Mesenchymal stem cell (in vitro differentiated cells and primary cell): ENCODE data around the gene TRAF6.

Experiments used
- DNase-seq: peaks from one replicate; pipeline ENCODE4 v3.0.0-alpha.2; 2013
- H2AFZ ChIP-seq: one replicate; pipeline ENCODE4 v1.6.1; 2013; ENCODE audit warnings: low read depth, mild to moderate bottlenecking, control low read depth, inconsistent platforms, low read length, moderate library complexity
- H2AK5ac ChIP-seq: 2 replicates; pipeline ENCODE4 v1.6.1; 2013; ENCODE audit warnings: low read length, moderate library complexity, mild to moderate bottlenecking, inconsistent platforms; ENCODE audit not compliant: severe bottlenecking
- H2BK120ac ChIP-seq: one replicate; pipeline ENCODE4 v1.6.1; 2013; ENCODE audit warnings: low read depth, mild to moderate bottlenecking, inconsistent platforms, low read length, moderate library complexity
- H2BK12ac ChIP-seq, 2 experiments: one replicate each; pipeline ENCODE4 v1.6.1; 2013; ENCODE audit warnings: inconsistent platforms in 2 of 2, low read length in 2 of 2, mild to moderate bottlenecking in 2 of 2, moderate library complexity in 2 of 2, control low read depth in 1 of 2
- H2BK15ac ChIP-seq: one replicate; pipeline ENCODE4 v1.6.1; 2013; ENCODE audit warnings: mild to moderate bottlenecking, low read depth, inconsistent platforms; ENCODE audit not compliant: poor library complexity, severe bottlenecking
- H2BK5ac ChIP-seq: 2 replicates; pipeline ENCODE4 v1.6.1; 2013; ENCODE audit warnings: low read depth, mild to moderate bottlenecking, low read length, control low read depth, inconsistent platforms; ENCODE audit not compliant: poor library complexity, severe bottlenecking
- H3K14ac ChIP-seq, 2 experiments: one replicate each; pipeline ENCODE4 v1.6.1; 2013; ENCODE audit warnings: inconsistent platforms in 2 of 2, low read length in 2 of 2, control low read depth in 1 of 2, mild to moderate bottlenecking in 1 of 2, moderate library complexity in 1 of 2
- H3K18ac ChIP-seq, 2 experiments: one replicate each; pipeline ENCODE4 v1.6.1; 2013; ENCODE audit warnings: inconsistent platforms in 2 of 2, low read length in 2 of 2, control low read depth in 1 of 2, low read depth in 1 of 2, mild to moderate bottlenecking in 1 of 2
- H3K23ac ChIP-seq, 2 experiments: one replicate each; pipeline ENCODE4 v1.6.1; 2013; ENCODE audit warnings: inconsistent platforms in 2 of 2, low read length in 2 of 2, mild to moderate bottlenecking in 2 of 2, moderate library complexity in 2 of 2, control low read depth in 1 of 2
- H3K27ac ChIP-seq: 2 replicates; pipeline ENCODE4 v1.5.1; 2013; ENCODE audit warnings: mild to moderate bottlenecking, moderate library complexity, low read length, control low read depth, inconsistent platforms; ENCODE audit not compliant: poor library complexity, severe bottlenecking
- H3K27me3 ChIP-seq, 2 experiments: 2 replicates each; pipeline versions ENCODE4 v1.6.1 to v1.7.0; 2013; ENCODE audit warnings: low read length in 2 of 2, mild to moderate bottlenecking in 2 of 2, moderate library complexity in 2 of 2, control low read depth in 1 of 2, inconsistent platforms in 1 of 2; ENCODE audit not compliant: control insufficient read depth in 1 of 2, insufficient read depth in 1 of 2
- H3K36me3 ChIP-seq, 2 experiments: 2 replicates each; pipeline versions ENCODE4 v1.6.1 to v1.7.0; 2013; ENCODE audit warnings: low read length in 2 of 2, control low read depth in 1 of 2, inconsistent platforms in 1 of 2, low read depth in 1 of 2, mild to moderate bottlenecking in 1 of 2; ENCODE audit not compliant: insufficient read depth in 2 of 2, control insufficient read depth in 1 of 2
- H3K4ac ChIP-seq, 2 experiments: one replicate each; pipeline ENCODE4 v1.6.1; 2013; ENCODE audit warnings: inconsistent platforms in 2 of 2, low read length in 2 of 2, mild to moderate bottlenecking in 2 of 2, moderate library complexity in 2 of 2, control low read depth in 1 of 2, low read depth in 1 of 2
- H3K4me1 ChIP-seq: 2 replicates; pipeline ENCODE4 v1.6.1; 2013; ENCODE audit warnings: low read depth, low read length, control low read depth; ENCODE audit not compliant: control insufficient read depth, insufficient read depth
- H3K4me2 ChIP-seq: 2 replicates; pipeline ENCODE4 v1.6.1; 2013; ENCODE audit warnings: low read length, mild to moderate bottlenecking, inconsistent platforms; ENCODE audit not compliant: poor library complexity, severe bottlenecking
- H3K4me3 ChIP-seq, 2 experiments: 2 replicates each; pipeline versions ENCODE4 v1.5.1 to v1.7.0; 2013; ENCODE audit warnings: low read length in 2 of 2, mild to moderate bottlenecking in 2 of 2, control low read depth in 1 of 2, low read depth in 1 of 2; ENCODE audit not compliant: insufficient read depth in 1 of 2
- H3K79me1 ChIP-seq: replicated peaks from 2 replicates; pipeline ENCODE4 v1.6.1; 2013; ENCODE audit warnings: mild to moderate bottlenecking, control low read depth, low read length, inconsistent platforms; ENCODE audit not compliant: poor library complexity, severe bottlenecking
- H3K9ac ChIP-seq: 2 replicates; pipeline ENCODE4 v1.7.0; 2013; ENCODE audit warnings: mild to moderate bottlenecking, low read length, moderate library complexity
- H3K9me3 ChIP-seq: 2 replicates; pipeline ENCODE4 v1.7.0; 2013; ENCODE audit warnings: mild to moderate bottlenecking, low read length; ENCODE audit not compliant: control insufficient read depth
- H4K8ac ChIP-seq: one replicate; pipeline ENCODE4 v1.6.1; 2013; ENCODE audit warnings: inconsistent platforms, mild to moderate bottlenecking, low read length, moderate library complexity
- H4K91ac ChIP-seq: one replicate; pipeline ENCODE4 v1.6.1; 2013; ENCODE audit warnings: mild to moderate bottlenecking, low read length, inconsistent platforms
- WGBS: methylation state at CpG from one replicate; pipeline ENCODE4 v1.1.7; 2013; ENCODE audit warnings: mixed read lengths; 5-methylcytosine and 5-hydroxymethylcytosine counted together

TRAF6 gene

DNA sequence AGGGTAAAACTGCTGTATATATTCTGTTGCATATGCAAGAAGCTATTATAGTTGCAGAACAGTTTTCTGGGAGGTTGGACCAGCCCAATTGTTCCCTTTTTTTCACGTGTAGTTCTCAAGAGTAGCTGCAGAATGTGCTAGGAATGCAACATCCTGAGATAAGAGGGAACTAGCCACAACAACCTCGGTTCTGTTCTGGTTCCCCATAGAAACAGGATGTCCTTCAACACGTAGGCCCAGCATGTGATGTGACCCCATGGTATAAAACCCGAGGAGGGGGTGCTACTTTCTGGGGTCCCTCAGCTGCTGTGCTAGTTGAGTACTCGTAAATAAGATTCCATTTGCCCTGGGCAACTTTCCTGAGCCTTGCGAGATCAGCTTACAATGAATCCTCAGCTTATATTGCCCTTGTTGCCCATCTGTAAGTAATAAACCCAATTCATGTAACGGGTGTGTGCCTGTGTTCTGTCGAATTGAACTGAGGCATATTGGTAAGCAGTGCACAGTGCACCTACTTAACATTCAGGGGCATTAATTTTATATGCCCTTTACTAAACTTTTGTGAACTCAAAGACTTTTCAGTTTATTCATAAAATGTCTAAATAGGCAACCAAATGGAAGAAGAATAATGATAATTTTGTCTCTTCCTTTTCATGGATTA, 23.0 kb upstream of the TRAF6 start:
- H3K23ac ChIP-seq: no peak overlapping the region
- no peak overlapping the region for H4K8ac ChIP-seq
- H3K4ac ChIP-seq: no peak overlapping the region
- no peak overlapping the region for H3K4me3 ChIP-seq
- H3K4me1 ChIP-seq: no peaks in the 10 kb centered on the region
- H2BK120ac ChIP-seq: no peak overlapping the region
- H3K18ac ChIP-seq: no peak overlapping the region
- 56% methylated on average over 8 of the region's 8 CpGs for WGBS
- no peaks in the 10 kb centered on the region for H3K79me1 ChIP-seq
- no peak overlapping the region for H2BK15ac ChIP-seq
- no peak overlapping the region for H2AK5ac ChIP-seq
- no peak overlapping the region for H2BK5ac ChIP-seq
- no peak overlapping the region for H3K4me2 ChIP-seq
- H2AFZ ChIP-seq: no peak overlapping the region
- no peak overlapping the region for H3K27ac ChIP-seq
- no peaks in the 10 kb centered on the region for H3K27me3 ChIP-seq
- no peaks in the 10 kb centered on the region for H3K9me3 ChIP-seq
- no peak overlapping the region for H3K9ac ChIP-seq
- no peak overlapping the region for H4K91ac ChIP-seq
- no peak overlapping the region for H2BK12ac ChIP-seq
- no peaks in the 10 kb centered on the region for H3K36me3 ChIP-seq
- no peak for DNase-seq
- H3K14ac ChIP-seq: no peak overlapping the region

DNA sequence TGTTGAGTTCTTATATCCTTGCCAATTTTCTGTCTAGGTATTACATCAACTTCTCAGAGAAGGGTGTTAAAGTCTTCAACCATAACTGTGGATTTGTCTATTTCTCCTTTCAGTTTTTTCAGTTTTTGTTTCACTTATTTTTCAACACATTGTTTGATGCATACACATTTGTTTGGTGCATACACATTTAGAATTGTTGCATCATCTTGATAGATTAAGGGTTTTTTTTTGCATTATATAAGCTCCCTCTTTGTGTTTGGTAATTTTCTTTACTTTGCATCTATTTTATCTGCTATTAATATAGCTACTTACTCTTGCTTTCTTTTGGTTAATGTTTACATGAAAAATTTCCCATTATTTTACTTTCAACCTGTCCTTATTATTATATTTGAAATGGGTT, 20.8 kb upstream of the TRAF6 start:
- Histone ChIP-seq H2BK15ac (no peak overlapping the region), H4K8ac (no peak overlapping the region), H3K4me1 (no peaks in the 10 kb centered on the region), H3K4me2 (no peak overlapping the region), H3K18ac (no peak overlapping the region), H3K79me1 (no peaks in the 10 kb centered on the region), H3K27me3 (no peaks in the 10 kb centered on the region), H3K9ac (no peak overlapping the region), H3K36me3 (no peaks in the 10 kb centered on the region), H3K4me3 (no peak overlapping the region), H3K23ac (no peak overlapping the region), H2BK120ac (no peak overlapping the region), H3K14ac (no peak overlapping the region), H2BK5ac (no peak overlapping the region), H2AK5ac (no peak overlapping the region), H2AFZ (no peak overlapping the region), H4K91ac (no peak overlapping the region), H2BK12ac (no peak overlapping the region), H3K9me3 (no peaks in the 10 kb centered on the region), H3K4ac (no peak overlapping the region), H3K27ac (no peak overlapping the region)
- DNase-seq: no peak

DNA sequence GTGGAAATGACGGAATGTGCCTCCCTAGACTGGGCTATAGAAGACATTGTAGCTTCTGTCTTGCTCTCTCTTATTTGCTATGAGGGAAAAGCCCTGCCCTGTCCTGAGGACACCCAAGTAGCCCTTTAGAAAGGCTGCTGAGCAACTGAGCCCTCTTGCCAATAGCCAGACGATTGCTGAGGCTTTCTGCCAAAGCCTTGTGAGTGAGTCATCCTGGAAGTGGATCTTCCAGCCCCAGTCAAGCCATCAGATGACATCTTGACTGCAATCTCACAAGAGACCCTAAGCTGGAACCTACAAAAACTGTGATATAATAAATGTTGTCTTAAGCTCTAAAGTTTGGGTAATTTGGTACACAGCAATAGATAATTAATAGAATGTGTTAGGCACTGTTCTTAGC, 3.9 kb upstream of the TRAF6 start:
- H3K27me3 ChIP-seq: peaks cover 0 to 5% of the 10 kb centered on the region in 2 experiments
- no peak overlapping the region for H3K14ac ChIP-seq
- H2BK12ac ChIP-seq: no peak overlapping the region
- no peak overlapping the region for H3K4me2 ChIP-seq
- H3K79me1 ChIP-seq: peaks cover 2% of the 10 kb centered on the region
- H3K23ac ChIP-seq: no peak overlapping the region
- H3K4ac ChIP-seq: no peak overlapping the region
- no peak overlapping the region for H2BK15ac ChIP-seq
- H4K91ac ChIP-seq: no peak overlapping the region
- H3K36me3 ChIP-seq: no peaks in the 10 kb centered on the region
- no peak overlapping the region for H3K4me3 ChIP-seq
- no peak overlapping the region for H3K18ac ChIP-seq
- no peak for DNase-seq
- H3K27ac ChIP-seq: no peak overlapping the region
- no peak overlapping the region for H3K9ac ChIP-seq
- 61% methylated on average over 2 of the region's 2 CpGs for WGBS
- no peak overlapping the region for H2AFZ ChIP-seq
- no peak overlapping the region for H2BK120ac ChIP-seq
- H2BK5ac ChIP-seq: no peak overlapping the region
- peaks cover 12% of the 10 kb centered on the region for H3K9me3 ChIP-seq
- no peaks in the 10 kb centered on the region for H3K4me1 ChIP-seq
- H4K8ac ChIP-seq: no peak overlapping the region
- no peak overlapping the region for H2AK5ac ChIP-seq

DNA sequence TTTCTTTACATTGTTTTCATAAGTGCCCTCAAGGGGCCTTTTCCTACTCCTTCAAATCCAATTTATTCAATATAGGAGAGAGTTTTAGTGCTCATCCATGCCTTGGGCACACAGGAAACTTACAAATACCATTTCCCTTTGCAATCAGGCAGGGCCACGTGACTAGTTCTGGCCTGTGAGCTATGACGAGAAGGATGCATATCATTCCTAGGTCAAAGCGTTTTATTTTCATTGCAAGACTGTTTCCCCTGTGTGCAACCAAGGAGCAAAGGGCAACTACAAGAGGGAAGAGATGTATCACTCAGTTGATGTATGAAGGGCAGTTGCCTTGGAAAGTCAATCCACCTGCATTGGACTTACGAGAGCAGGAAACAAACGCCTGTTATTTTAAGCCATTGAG, 1.9 kb upstream of the TRAF6 start:
- 54% methylated on average over 5 of the region's 5 CpGs for WGBS
- no peak for DNase-seq
- no peak overlapping the region for H2BK5ac ChIP-seq

More for the DNA sequence above, 1.9 kb upstream of the TRAF6 start:
- H2AFZ ChIP-seq: no peak overlapping the region
- H2BK120ac ChIP-seq: no peak overlapping the region
- no peak overlapping the region for H3K23ac ChIP-seq
- peaks cover 12% of the 10 kb centered on the region for H3K9me3 ChIP-seq
- no peak overlapping the region for H4K8ac ChIP-seq
- H2BK15ac ChIP-seq: no peak overlapping the region
- H3K27me3 ChIP-seq: peaks cover 0 to 5% of the 10 kb centered on the region in 2 experiments
- H3K79me1 ChIP-seq: peaks cover 2% of the 10 kb centered on the region
- no peak overlapping the region for H3K14ac ChIP-seq
- H3K18ac ChIP-seq: no peak overlapping the region
- H3K4me2 ChIP-seq: no peak overlapping the region
- no peak overlapping the region for H3K4ac ChIP-seq
- H2BK12ac ChIP-seq: no peak overlapping the region
- no peak overlapping the region for H3K4me3 ChIP-seq
- H3K27ac ChIP-seq: no peak overlapping the region
- no peak overlapping the region for H2AK5ac ChIP-seq
- H4K91ac ChIP-seq: no peak overlapping the region
- H3K36me3 ChIP-seq: no peaks in the 10 kb centered on the region
- no peaks in the 10 kb centered on the region for H3K4me1 ChIP-seq
- no peak overlapping the region for H3K9ac ChIP-seq
